ENCODE data around the gene HOXD3.
A peak's percentile ranks its signal among the peaks of the same experiment; 100 is the strongest.

The HOXD3 gene

DNA sequence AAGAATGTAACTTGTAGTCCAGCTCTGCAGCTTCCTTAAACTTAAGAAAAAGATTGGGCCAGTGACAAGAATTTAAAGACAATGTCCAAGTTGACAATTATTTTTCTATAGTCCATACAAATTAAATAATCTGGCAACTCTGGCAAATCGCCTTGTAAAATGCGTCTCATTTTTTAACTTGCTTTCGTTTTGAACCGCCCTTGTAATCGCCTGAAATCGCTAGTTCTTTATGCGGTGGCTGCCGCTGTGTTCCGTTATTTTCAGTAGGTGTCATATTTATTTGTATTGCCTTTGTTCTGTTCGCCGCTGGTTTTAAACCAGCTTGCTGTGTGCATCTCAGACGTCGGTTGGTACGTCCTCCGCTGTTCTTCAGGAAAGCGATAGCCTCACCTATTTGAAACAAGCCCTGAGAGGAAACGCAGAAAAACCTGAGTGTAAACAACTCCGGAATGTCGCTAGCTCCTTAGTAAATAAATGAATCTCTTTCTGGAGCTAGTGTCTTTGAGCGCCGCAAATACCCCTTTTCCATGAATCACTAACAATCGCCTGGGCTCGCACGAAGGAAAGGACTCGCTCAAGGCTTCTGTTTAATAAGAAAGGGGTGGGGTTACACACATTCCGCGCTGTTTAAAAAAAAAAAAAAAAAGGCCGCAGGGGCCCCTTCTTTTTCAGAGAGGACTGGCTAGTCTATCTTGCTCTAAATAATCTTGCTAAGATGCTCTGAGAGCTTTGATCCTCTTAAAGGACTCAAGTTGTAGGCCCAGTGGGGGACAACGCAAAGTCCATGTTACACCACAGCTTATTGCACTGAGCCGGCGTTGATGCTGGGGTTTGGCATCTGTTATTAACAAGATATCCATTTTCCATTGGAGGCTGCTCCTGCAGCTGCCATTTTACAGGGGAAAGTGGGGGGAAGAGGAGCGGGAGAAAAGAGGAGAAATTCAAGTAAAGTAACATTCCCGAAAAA lies 24.6 kb upstream of the HOXD3 start:
- TF ChIP-seq, protein P1, sequence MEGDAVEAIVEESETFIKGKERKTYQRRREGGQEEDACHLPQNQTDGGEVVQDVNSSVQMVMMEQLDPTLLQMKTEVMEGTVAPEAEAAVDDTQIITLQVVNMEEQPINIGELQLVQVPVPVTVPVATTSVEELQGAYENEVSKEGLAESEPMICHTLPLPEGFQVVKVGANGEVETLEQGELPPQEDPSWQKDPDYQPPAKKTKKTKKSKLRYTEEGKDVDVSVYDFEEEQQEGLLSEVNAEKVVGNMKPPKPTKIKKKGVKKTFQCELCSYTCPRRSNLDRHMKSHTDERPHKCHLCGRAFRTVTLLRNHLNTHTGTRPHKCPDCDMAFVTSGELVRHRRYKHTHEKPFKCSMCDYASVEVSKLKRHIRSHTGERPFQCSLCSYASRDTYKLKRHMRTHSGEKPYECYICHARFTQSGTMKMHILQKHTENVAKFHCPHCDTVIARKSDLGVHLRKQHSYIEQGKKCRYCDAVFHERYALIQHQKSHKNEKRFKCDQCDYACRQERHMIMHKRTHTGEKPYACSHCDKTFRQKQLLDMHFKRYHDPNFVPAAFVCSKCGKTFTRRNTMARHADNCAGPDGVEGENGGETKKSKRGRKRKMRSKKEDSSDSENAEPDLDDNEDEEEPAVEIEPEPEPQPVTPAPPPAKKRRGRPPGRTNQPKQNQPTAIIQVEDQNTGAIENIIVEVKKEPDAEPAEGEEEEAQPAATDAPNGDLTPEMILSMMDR (IDR thresholded peaks at IDR 0.05; ENCODE audit: insufficient read depth, low read length, poor library complexity, severe bottlenecking), result no peak
- no peak for DNase-seq (ENCODE audit: extremely low read depth, insufficient read length)
- peak overlapping the region; percentile 47 for H3K4me3 ChIP-seq (replicated peaks; ENCODE audit: low read depth, low read length)
- no peaks in the 10 kb centered on the region for H3K27me3 ChIP-seq (replicated peaks; ENCODE audit: control insufficient read depth, insufficient read depth, low read length)
- H3K36me3 ChIP-seq (ENCODE audit: control insufficient read depth, insufficient read depth, low read length), result no peaks in the 10 kb centered on the region

DNA sequence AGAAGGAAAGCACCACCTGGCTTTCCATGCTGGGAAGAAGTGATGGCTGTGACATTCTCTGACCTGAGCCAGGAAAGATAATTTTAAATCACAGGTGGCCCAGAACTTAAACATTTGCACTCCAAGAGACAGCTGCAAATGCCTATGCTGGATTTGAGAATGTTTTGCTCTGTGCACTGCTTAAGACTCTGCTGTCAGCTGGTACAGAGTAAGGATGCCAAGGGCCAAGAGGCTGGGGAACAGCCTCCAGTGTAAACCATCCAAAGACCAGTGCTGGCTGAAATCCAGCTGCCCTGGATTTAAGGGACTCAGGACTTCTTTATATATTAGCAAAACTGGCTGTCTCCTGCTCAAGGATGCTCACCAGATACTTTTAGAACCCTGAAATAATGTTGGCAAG lies 23.7 kb upstream of the HOXD3 start:
- DNase-seq (ENCODE audit: extremely low read depth, insufficient read length), result no peak
- no peak overlapping the region for H3K4me3 ChIP-seq (replicated peaks; ENCODE audit: low read depth, low read length)
- TF ChIP-seq, protein P1 (IDR thresholded peaks at IDR 0.05; ENCODE audit: insufficient read depth, low read length, poor library complexity, severe bottlenecking), result no peak
- H3K36me3 ChIP-seq (ENCODE audit: control insufficient read depth, insufficient read depth, low read length), result no peaks in the 10 kb centered on the region
- no peaks in the 10 kb centered on the region for H3K27me3 ChIP-seq (replicated peaks; ENCODE audit: control insufficient read depth, insufficient read depth, low read length)

DNA sequence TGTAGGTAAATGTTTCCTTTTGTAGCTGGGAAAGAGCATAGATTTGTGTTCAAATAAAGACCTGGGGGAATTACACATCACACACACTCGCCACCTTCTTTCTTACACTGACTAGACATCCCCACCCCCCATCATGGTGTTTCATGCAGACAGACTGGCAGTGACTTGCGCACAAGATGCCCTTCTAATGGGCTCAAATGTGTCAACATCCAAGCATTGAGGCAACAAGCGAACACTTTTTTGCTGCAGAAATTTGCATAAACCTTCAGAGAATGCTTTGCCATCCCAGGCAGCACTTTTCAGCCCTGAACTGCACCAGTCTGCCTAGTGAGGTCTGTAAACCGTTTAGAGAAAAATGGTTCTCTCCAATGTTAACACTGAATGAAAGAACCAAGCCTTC lies 23.1 kb upstream of the HOXD3 start:
- no peaks in the 10 kb centered on the region for H3K27me3 ChIP-seq (replicated peaks; ENCODE audit: control insufficient read depth, insufficient read depth, low read length)
- TF ChIP-seq, protein P1 (IDR thresholded peaks at IDR 0.05; ENCODE audit: insufficient read depth, low read length, poor library complexity, severe bottlenecking), result no peak
- no peaks in the 10 kb centered on the region for H3K36me3 ChIP-seq (ENCODE audit: control insufficient read depth, insufficient read depth, low read length)
- DNase-seq (ENCODE audit: extremely low read depth, insufficient read length), result no peak
- H3K4me3 ChIP-seq (replicated peaks; ENCODE audit: low read depth, low read length), result no peak overlapping the region

DNA sequence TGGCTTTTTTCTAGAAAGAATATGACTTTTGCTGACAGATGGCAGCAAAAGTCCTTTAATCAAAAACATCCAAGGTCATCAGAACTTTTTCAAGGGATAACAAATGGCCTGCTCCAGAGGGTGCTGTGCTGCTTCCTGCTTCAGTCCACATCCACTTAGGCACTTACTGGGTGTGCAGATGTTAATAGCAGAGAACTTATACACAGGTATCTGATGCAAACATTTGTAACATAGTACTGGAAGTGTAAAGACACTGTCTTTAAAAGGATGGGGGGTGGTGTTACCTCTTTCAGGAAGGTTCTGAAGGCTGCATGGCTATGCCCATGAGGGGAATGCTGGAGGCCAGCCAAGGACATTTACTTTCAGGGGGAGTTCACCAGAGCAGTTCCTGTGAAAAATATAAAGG lies 22.1 kb upstream of the HOXD3 start:
- DNase-seq (ENCODE audit: extremely low read depth, insufficient read length), result no peak
- TF ChIP-seq, protein P1 (IDR thresholded peaks at IDR 0.05; ENCODE audit: insufficient read depth, low read length, poor library complexity, severe bottlenecking), result no peak
- Histone ChIP-seq H3K36me3 (ENCODE audit: control insufficient read depth, insufficient read depth, low read length) (no peaks in the 10 kb centered on the region), H3K4me3 (replicated peaks; ENCODE audit: low read depth, low read length) (no peak overlapping the region), H3K27me3 (replicated peaks; ENCODE audit: control insufficient read depth, insufficient read depth, low read length) (no peaks in the 10 kb centered on the region)

DNA sequence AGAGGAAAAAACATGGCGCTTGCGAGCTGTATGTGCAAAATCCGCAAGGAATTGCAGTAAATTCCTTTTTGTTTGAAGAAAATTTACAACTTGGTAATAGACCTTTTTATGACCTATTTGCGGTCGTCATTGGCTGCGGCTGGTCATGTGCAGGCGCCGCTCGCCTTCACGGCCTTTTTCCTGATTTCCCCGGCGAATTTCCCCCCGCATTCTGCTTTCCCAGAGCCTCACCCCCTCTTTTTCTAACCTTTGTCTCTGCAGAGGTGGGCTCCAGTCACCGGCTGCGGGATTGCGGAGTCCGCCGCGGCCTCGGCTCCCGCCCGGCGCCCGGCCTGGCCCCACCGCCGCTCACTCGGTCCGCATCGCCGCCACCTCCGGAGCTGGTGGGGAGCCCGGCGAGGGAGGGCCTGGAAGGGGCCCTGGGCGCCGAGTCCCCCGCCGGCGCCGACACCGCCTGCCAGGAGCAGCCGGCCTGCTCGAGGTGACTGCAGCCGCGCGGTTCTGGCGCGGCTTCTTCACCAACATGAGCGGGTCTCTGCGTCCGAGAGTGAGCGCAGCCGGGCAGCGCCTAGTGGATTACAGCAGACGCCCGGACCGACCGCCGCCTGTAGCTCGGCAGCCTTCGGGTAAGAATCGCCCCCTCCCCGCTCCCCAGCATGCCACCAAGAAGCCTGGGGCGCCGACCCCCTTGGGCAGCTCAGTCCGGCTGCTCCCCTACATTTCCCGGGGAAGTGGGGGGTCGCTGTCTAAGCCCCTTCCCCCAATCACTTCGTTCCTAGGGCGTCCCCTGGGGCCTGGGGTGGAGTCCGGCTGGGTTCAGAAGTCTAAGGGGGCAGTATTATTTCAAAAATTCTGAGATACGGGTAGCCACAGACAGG lies 20.5 kb upstream of the HOXD3 start:
- Histone ChIP-seq H3K36me3 (ENCODE audit: control insufficient read depth, insufficient read depth, low read length) (no peaks in the 10 kb centered on the region), H3K4me3 (replicated peaks; ENCODE audit: low read depth, low read length) (no peak overlapping the region), H3K27me3 (replicated peaks; ENCODE audit: control insufficient read depth, insufficient read depth, low read length) (no peaks in the 10 kb centered on the region)
- TF ChIP-seq, protein P1 (IDR thresholded peaks at IDR 0.05; ENCODE audit: insufficient read depth, low read length, poor library complexity, severe bottlenecking), result no peak
- no peak for DNase-seq (ENCODE audit: extremely low read depth, insufficient read length)
